Vagina (tissue), 2 donors: ENCODE results near the gene ADRM1.

Experiments used
- CTCF ChIP-seq, 3 experiments: fragments of 450-650 bp in 2 of 3; fragments of 200-600 bp in 1 of 3; sonication (generic) in 1 of 3; IDR thresholded peaks; one replicate each; pipeline ENCODE4 v1.5.1; 2017 to 2019; ENCODE audit warnings: antibody characterized with exemption in 3 of 3, mild to moderate bottlenecking in 2 of 3, moderate library complexity in 2 of 3
- POLR2A ChIP-seq, 2 donors: fragments of 450-650 bp; IDR thresholded peaks; one replicate each; pipeline ENCODE4 v1.6.1; 2017; ENCODE audit warnings: antibody characterized with exemption in 2 of 2, mild to moderate bottlenecking in 2 of 2, moderate library complexity in 2 of 2

GRCh38 chr20:62311832-62312661 is 9.2 kb downstream of the ADRM1 start:
- no peak for TF ChIP-seq POLR2A (IDR thresholded peaks at IDR 0.05)
- no peak for TF ChIP-seq CTCF (IDR thresholded peaks at IDR 0.05)
